Measurements from ENCODE around the gene TRIM5. TPM values are rescaled to one million over a fixed set of nuclear protein-coding genes. Genes with fewer than 3 reads are reported as not detected.
"Not testable (repeated sequence)": the region's sequence is repeated elsewhere in the genome, so short reads cannot be mapped to it uniquely, and the experiment has no call there.

The TRIM5 gene, protein sequence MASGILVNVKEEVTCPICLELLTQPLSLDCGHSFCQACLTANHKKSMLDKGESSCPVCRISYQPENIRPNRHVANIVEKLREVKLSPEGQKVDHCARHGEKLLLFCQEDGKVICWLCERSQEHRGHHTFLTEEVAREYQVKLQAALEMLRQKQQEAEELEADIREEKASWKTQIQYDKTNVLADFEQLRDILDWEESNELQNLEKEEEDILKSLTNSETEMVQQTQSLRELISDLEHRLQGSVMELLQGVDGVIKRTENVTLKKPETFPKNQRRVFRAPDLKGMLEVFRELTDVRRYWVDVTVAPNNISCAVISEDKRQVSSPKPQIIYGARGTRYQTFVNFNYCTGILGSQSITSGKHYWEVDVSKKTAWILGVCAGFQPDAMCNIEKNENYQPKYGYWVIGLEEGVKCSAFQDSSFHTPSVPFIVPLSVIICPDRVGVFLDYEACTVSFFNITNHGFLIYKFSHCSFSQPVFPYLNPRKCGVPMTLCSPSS
- 10 to 100 TPM; 13.4 to 60.6 (median 23.7) TPM for total RNA-seq

DNA sequence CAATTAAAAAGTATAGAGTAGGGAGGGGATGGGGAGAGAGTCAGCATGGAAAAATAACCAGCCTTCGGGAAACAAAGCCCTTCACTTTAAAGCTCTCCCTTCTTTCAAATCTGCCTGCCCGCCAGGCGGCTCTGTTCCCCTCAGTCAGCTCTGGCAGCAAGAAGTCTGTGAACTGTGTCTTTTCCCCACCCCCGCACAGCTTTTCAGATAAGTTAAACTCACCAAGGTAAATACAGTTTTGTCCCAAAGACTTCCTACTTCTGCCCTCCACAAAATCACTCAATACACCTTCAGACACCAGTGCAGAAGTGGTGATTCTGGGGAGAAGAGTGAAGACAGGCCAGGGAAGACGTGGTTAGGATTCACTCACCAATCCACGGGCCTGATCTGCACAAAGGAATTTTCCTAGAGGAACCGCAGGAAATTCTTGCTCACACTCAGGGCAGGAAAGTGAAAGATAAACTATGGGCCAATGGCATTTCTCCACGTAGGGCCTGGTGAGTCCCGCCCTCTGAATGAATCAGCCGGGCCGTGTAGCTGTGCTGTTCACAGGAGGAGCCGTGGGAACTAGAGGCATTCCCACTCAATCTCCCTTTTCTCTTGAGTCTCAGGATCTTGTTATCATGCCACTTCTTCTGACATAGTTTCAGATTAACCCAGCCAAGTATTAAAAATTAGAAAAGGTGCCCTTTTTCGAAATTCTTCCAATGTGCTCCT lies at the start of gene TRIM5:
Gene TRIM5 (minus strand): TSS at position 429 of the 717 bp plus-strand sequence. CDS start 4,897 bp downstream, outside the sequence.
- WGBS, 10 experiments: 0 to 7% (median 1%) methylated on average over 3 to 10 of the region's 13 CpGs; no CpG with 5 or more reads in 1 of the 10 experiments
- H3K4me1 ChIP-seq (replicated peaks in 1 of 2): peaks cover 8 to 12% of the 10 kb centered on the region in 2 donors
- peak; percentile 88 to 98 (median 94) for ATAC-seq (replicated peaks in 6 of 8)
- peak within 1 kb of the TSS; percentile 35 to 47 (median 42) for H3K4me3 ChIP-seq
- in situ Hi-C loops (cut with MboI; ENCODE audit: low pct_unique_long_range_greater_than_20kb in 2 of 9, low sequenced_read_pairs in 9 of 9, unreplicated experiment in 9 of 9): no loop called here
- H3K27ac ChIP-seq: peak within 1 kb of the TSS; percentile 90 to 92

DNA sequence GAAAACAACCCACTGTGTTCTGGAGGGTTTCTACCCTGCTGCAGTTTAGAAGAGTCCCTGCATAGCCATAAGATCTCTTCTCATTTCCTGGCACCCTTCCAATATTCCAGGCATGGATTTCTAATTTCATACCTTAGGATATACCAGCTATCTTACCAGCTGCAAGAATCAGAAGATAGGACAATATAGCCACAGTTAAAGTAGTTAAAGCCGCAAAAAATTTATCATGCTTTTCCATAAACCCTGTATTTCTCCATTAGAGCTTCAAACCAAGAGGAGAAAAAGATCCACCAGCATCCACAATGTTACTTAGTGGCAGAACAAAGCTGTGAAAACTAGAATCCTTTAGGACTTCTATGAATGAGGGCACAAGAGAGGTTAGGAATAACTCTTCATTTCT lies 42.8 kb upstream of the TRIM5 start:
- Histone ChIP-seq H3K4me3 (no peak overlapping the region), H3K4me1 (replicated peaks in 1 of 2) (no peaks in the 10 kb centered on the region), H3K27ac (no peak overlapping the region)
- 0 to 100% (median 61%) methylated on average over 1 of the region's 1 CpG; no CpG with 5 or more reads in 2 of the 10 experiments for WGBS, 10 experiments
- in situ Hi-C loops (cut with MboI; ENCODE audit: low pct_unique_long_range_greater_than_20kb in 2 of 9, low sequenced_read_pairs in 9 of 9, unreplicated experiment in 9 of 9): no loop called here
- ATAC-seq (replicated peaks in 6 of 8): no peak

DNA sequence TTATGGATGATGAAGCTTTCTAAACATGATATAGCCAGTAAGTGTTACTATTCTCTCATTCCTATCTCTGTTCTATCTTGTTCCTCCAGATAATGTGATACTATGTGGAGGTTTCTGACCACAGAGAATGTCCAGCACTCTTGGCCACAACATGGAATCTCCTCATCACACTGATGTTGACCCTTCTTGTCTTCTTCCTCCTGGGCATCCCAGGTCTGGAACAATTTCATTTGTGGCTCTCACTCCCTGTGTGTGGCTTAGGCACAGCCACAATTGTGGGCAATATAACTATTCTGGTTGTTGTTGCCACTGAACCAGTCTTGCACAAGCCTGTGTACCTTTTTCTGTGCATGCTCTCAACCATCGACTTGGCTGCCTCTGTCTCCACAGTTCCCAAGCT lies 41.5 kb upstream of the TRIM5 start:
- in situ Hi-C loops (cut with MboI; ENCODE audit: low pct_unique_long_range_greater_than_20kb in 2 of 9, low sequenced_read_pairs in 9 of 9, unreplicated experiment in 9 of 9): no loop called here
- H3K4me3 ChIP-seq: no peak overlapping the region
- no peaks in the 10 kb centered on the region for H3K4me1 ChIP-seq (replicated peaks in 1 of 2)
- no peak for ATAC-seq (replicated peaks in 6 of 8)
- WGBS, 10 experiments: 88 to 100% methylated on average over 1 of the region's 1 CpG; no CpG with 5 or more reads in 8 of the 10 experiments
- no peak overlapping the region for H3K27ac ChIP-seq

DNA sequence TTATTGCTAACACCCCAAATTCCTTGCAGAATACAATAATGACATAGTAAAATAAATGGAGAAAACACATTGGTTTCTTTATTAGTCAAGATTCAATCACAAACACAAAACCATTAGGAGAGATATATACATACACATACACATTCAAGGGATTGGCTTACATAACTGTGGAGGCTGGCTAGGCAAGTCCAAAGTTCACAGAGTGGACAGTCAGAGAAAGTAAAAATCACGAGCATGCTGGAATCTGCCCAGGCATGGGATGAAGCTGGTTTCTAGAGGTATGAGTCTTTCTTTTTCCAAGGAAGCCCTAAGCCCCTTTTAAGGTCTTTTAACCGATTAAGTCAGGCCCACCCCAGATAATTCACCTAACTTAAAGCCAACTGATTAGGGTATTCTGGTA lies 37.7 kb upstream of the TRIM5 start:
- Histone ChIP-seq H3K4me1 (replicated peaks in 1 of 2) (no peaks in the 10 kb centered on the region), H3K4me3 (no peak overlapping the region), H3K27ac (no peak overlapping the region)
- in situ Hi-C loops (cut with MboI; ENCODE audit: low pct_unique_long_range_greater_than_20kb in 2 of 9, low sequenced_read_pairs in 9 of 9, unreplicated experiment in 9 of 9): no loop called here
- ATAC-seq (replicated peaks in 6 of 8): no peak
- 0 to 100% (median 46%) methylated on average over 1 of the region's 2 CpGs; no CpG with 5 or more reads in 2 of the 10 experiments for WGBS, 10 experiments

DNA sequence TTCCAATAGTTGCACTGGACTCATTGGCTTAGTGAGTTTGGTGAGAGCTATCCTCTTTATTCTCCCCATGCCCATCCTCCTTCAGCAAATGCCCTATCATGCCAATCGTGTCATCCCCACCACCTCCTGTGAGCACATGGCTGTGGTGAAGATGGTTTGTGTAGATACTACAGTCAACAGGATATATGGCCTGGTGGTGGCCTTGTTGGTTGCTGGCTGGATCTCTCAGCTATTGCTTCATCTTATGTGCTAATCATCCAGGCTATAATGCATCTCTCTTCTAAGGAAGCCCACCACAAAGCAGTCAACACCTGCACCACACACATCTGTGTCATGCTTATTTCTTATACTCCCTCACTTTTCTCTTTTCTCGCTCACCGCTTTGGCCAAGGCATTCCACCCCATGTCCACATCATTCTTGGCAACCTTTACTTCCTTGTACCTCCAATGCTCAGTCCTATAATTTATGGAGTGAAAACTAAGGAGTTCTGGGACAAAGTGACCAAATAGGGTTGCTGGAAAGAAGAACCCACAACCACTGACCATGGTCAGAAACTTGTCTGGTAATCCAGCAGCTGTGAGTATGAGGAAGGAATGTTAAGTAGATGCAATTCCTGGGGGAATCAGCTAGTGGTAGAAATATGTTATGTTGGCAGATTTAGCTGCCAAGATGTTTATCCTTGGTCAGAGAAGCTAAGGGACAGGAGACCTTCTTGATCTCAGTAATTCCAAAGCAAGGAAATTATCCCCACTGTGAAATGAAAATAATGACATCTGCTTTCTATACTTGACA lies 35.0 kb upstream of the TRIM5 start:
- 29 to 100% (median 87%) methylated on average over 1 to 2 of the region's 3 CpGs; no CpG with 5 or more reads in 4 of the 10 experiments for WGBS, 10 experiments
- no peak overlapping the region for H3K27ac ChIP-seq
- H3K4me1 ChIP-seq (replicated peaks in 1 of 2): no peaks in the 10 kb centered on the region
- ATAC-seq (replicated peaks in 6 of 8): no peak
- in situ Hi-C loops (cut with MboI; ENCODE audit: low pct_unique_long_range_greater_than_20kb in 2 of 9, low sequenced_read_pairs in 9 of 9, unreplicated experiment in 9 of 9): no loop called here
- no peak overlapping the region for H3K4me3 ChIP-seq

DNA sequence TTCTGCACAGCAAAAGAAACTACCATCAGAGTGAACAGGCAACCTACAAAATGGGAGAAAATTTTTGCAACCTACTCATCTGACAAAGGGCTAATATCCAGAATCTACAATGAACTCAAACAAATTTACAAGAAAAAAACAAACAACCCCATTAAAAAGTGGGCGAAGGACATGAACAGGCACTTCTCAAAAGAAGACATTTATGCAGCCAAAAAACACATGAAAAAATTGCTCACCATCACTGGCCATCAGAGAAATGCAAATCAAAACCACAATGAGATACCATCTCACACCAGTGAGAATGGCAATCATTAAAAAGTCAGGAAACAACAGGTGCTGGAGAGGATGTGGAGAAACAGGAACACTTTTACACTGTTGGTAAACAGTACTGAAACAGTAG lies 31.6 kb upstream of the TRIM5 start:
- WGBS, 10 experiments: no CpG with 5 or more reads among the region's 1 CpG
- H3K27ac ChIP-seq; H3K4me1 ChIP-seq (replicated peaks in 1 of 2); in situ Hi-C loops (cut with MboI; ENCODE audit: low pct_unique_long_range_greater_than_20kb in 2 of 9, low sequenced_read_pairs in 9 of 9, unreplicated experiment in 9 of 9); H3K4me3 ChIP-seq; ATAC-seq (replicated peaks in 6 of 8): not testable (repeated sequence)

DNA sequence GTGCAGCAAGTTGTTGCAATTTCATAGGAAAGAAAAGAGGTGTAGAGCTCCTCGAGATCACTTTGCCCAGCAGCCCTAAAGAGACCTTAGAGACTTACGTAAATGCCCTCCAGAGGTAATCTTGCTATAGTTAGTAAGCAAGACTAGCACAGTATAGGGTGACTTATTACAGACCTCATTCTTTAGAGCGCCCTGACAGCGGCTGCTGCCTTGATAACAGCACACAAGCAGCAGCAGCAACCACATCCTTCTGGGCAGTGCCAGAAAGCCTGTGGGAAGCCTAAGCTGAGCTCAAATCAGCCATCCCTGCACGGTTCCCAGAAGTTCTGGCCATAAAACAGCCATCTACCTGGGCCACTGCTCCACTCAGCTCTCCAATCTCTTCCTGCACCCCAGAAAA lies 28.8 kb upstream of the TRIM5 start:
- Histone ChIP-seq H3K27ac (no peak overlapping the region), H3K4me3 (no peak overlapping the region), H3K4me1 (replicated peaks in 1 of 2) (no peaks in the 10 kb centered on the region)
- no peak for ATAC-seq (replicated peaks in 6 of 8)
- in situ Hi-C loops (cut with MboI; ENCODE audit: low pct_unique_long_range_greater_than_20kb in 2 of 9, low sequenced_read_pairs in 9 of 9, unreplicated experiment in 9 of 9): no loop called here
- 75 to 100% (median 83%) methylated on average over 1 to 4 of the region's 5 CpGs; no CpG with 5 or more reads in 3 of the 10 experiments for WGBS, 10 experiments

DNA sequence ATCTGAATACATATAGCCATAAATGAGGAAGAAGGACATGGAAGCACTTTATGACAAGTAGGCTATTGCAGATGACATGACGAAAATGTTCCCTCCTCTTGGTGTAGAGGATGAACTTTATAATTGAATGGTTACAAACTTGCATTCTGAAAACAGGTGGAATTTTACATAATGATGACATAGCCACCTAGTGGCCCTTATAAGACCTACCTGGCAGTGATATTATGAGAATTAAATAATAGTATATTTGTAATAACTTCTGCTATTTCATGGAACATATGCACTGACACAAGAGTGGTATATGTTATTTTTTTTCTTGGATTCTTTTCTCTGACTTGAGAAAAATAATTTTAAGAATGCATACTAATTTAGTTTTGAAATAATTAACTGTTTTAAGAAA lies 27.6 kb upstream of the TRIM5 start:
- ATAC-seq (replicated peaks in 6 of 8): no peak

DNA sequence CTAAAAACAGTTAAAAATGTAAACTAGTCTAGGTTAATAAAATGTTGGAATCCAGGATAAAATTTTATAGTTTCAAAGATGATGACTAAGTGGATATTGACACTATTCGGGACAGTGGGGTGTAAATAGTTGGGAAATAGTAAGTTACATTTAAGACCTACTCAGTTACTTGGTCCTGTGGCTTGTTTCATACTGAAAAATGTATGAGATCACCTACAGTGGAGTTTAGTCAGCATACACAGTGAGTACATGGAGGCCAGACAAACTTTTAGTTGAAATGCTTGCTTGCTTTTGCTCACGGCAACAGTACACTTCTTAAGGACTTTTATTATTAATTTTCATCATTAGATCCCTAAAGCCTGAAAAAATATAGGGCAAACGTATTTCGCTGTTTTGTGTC lies 20.8 kb upstream of the TRIM5 start:
- in situ Hi-C loops (cut with MboI; ENCODE audit: low pct_unique_long_range_greater_than_20kb in 2 of 9, low sequenced_read_pairs in 9 of 9, unreplicated experiment in 9 of 9): no loop called here
- H3K27ac ChIP-seq: no peak overlapping the region
- no peaks in the 10 kb centered on the region for H3K4me1 ChIP-seq (replicated peaks in 1 of 2)
- H3K4me3 ChIP-seq: no peak overlapping the region
- 73 to 100% (median 93%) methylated on average over 1 to 4 of the region's 4 CpGs; no CpG with 5 or more reads in 1 of the 10 experiments for WGBS, 10 experiments
- no peak for ATAC-seq (replicated peaks in 6 of 8)

More for the DNA sequence above, 27.6 kb upstream of the TRIM5 start:
- Histone ChIP-seq H3K4me1 (replicated peaks in 1 of 2) (no peaks in the 10 kb centered on the region), H3K4me3 (no peak overlapping the region), H3K27ac (no peak overlapping the region)
- in situ Hi-C loops (cut with MboI; ENCODE audit: low pct_unique_long_range_greater_than_20kb in 2 of 9, low sequenced_read_pairs in 9 of 9, unreplicated experiment in 9 of 9): no loop called here
- 44 to 100% (median 90%) methylated on average over 1 of the region's 1 CpG; no CpG with 5 or more reads in 5 of the 10 experiments for WGBS, 10 experiments

DNA sequence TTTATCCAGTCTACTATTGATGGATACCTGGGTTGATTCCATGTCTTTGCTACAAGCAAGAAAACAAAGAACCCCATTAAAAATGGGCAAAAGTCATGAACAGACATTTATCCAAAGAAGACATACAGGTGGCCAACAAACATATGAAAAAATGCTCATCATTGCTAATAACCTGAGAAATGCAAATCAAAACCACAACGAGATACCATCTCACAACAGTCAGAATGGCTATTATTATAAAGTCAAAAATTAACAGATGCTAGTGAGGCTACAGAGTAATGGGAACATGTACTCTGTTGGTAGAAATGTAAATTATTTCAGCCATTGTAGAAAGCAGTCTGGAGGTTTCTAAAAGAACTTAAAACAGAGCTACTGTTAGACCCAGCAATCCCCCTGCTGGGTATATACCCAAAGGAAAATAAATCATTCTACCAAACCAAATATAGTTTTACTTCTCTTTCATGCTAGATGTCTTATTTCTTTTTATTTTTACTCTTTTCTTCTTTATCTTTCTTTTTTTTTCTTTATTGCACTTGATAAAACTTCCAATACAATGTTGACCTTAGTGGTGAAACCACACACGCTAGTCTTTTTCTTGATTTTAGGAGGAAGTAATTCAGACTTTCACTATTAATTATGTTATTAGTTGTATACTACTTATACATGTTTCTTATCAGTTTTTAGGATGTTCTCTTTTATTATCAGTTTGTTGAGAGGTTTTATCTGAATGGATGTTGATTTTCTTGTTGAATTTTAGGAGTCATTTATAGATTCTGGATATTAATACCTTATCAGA lies 19.1 kb upstream of the TRIM5 start:
- no peak overlapping the region for H3K27ac ChIP-seq
- no peak for ATAC-seq (replicated peaks in 6 of 8)
- H3K4me1 ChIP-seq (replicated peaks in 1 of 2): no peaks in the 10 kb centered on the region
- in situ Hi-C loops (cut with MboI; ENCODE audit: low pct_unique_long_range_greater_than_20kb in 2 of 9, low sequenced_read_pairs in 9 of 9, unreplicated experiment in 9 of 9): no loop called here
- WGBS, 10 experiments: 75 to 100% (median 98%) methylated on average over 1 to 2 of the region's 2 CpGs
- no peak overlapping the region for H3K4me3 ChIP-seq

DNA sequence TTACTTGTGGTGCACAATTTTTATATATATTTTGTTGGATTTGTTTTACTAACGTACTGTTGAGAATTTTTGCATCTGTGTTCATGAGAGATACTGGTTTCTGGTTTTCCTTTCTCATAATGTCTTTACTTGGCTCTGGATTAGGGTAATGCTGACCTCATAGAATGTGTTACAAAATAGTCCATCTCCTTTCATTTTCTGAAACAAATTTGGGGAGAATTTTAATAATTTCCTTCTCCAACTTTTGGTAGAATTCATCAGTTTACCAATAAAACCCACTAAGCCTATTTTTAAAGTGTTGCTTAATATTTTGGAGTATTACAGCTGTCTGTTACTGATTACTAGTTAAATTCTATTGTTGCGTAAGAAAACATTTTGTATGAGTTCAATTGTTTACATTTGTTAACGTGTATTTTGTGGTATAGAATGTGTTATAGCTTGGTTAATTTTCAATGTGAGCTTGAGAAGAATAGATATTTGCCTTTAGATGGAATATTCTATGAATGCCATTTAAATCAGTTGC lies 16.2 kb upstream of the TRIM5 start:
- Histone ChIP-seq H3K27ac (no peak overlapping the region), H3K4me3 (no peak overlapping the region), H3K4me1 (replicated peaks in 1 of 2) (no peaks in the 10 kb centered on the region)
- in situ Hi-C loops (cut with MboI; ENCODE audit: low pct_unique_long_range_greater_than_20kb in 2 of 9, low sequenced_read_pairs in 9 of 9, unreplicated experiment in 9 of 9): no loop called here
- 0 to 91% (median 67%) methylated on average over 1 to 3 of the region's 3 CpGs; no CpG with 5 or more reads in 1 of the 10 experiments for WGBS, 10 experiments
- ATAC-seq (replicated peaks in 6 of 8): no peak

DNA sequence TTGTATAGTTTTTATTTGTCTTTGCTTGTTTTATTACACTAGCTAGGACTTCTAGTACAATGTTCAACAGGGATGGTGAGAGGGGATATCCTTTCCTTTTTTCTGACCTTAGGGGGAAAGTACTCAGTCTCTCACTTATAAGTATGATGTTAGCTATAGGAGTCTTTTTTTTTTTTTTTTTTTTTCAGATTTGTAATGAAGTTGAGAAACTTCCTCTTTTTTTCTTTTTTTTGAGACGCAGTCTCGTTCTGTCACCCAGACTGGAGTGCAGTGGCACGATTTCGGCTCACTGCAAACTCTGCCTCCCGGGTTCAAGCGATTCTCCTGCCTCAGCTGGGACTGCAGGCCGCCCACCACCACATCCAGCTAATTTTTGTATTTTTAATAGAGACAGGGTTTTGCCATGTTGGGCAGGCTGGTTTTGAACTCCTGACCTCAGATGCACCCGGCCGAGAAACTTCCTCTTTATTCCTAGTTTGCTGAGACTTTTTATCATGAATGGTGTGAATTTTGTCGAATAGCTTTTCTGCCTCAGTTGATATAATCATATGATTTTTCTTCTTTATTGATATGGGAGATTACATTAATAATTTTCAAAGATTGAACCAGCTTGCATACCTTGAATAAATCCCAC lies 15.7 kb upstream of the TRIM5 start:
- no peak overlapping the region for H3K4me3 ChIP-seq
- in situ Hi-C loops (cut with MboI; ENCODE audit: low pct_unique_long_range_greater_than_20kb in 2 of 9, low sequenced_read_pairs in 9 of 9, unreplicated experiment in 9 of 9): no loop called here
- no peaks in the 10 kb centered on the region for H3K4me1 ChIP-seq (replicated peaks in 1 of 2)
- 85 to 100% (median 92%) methylated on average over 1 to 10 of the region's 10 CpGs for WGBS, 10 experiments
- no peak overlapping the region for H3K27ac ChIP-seq
- ATAC-seq (replicated peaks in 6 of 8): no peak
